Measurements from ENCODE around the gene ADIPOR2.
A peak's percentile ranks its signal among the peaks of the same experiment; 100 is the strongest.

Gene ADIPOR2

GRCh38 chr12:1776170-1776921 is 85.5 kb downstream of the ADIPOR2 start:
- peak; percentile 65 for DNase-seq (ENCODE audit: low spot score)

- peak; percentile 60 for DNase-seq (ENCODE audit: low spot score)
Measured at GRCh38 chr12:1777798-1778197, 86.9 kb downstream of the ADIPOR2 start.

- no peak for DNase-seq (ENCODE audit: low spot score)
Measured at GRCh38 chr12:1778911-1779310, 88.0 kb downstream of the ADIPOR2 start.

- no peak for DNase-seq (ENCODE audit: low spot score)
Measured at GRCh38 chr12:1779783-1780182, 88.9 kb downstream of the ADIPOR2 start.

GRCh38 chr12:1781772-1782171 is 90.9 kb downstream of the ADIPOR2 start:
- no peak for DNase-seq (ENCODE audit: low spot score)

- DNase-seq (ENCODE audit: low spot score): no peak
Measured at GRCh38 chr12:1782215-1782614, 91.3 kb downstream of the ADIPOR2 start.

GRCh38 chr12:1787714-1788113 is 96.8 kb downstream of the ADIPOR2 start:
- DNase-seq (ENCODE audit: low spot score): no peak

GRCh38 chr12:1790444-1790843 is 99.6 kb downstream of the ADIPOR2 start:
- DNase-seq (ENCODE audit: low spot score): no peak

- DNase-seq (ENCODE audit: low spot score): no peak
Measured at GRCh38 chr12:1791104-1791841, 100.4 kb downstream of the ADIPOR2 start.

- no peak for DNase-seq (ENCODE audit: low spot score)
Measured at GRCh38 chr12:1792406-1792805, 101.5 kb downstream of the ADIPOR2 start.

GRCh38 chr12:1793426-1794210 is 102.7 kb downstream of the ADIPOR2 start:
- no peak for DNase-seq (ENCODE audit: low spot score)

- DNase-seq (ENCODE audit: low spot score): no peak
Measured at GRCh38 chr12:1794440-1795090, 103.7 kb downstream of the ADIPOR2 start.

GRCh38 chr12:1795221-1795784 is 104.4 kb downstream of the ADIPOR2 start:
- DNase-seq (ENCODE audit: low spot score): no peak

GRCh38 chr12:1795785-1796514 is 105.1 kb downstream of the ADIPOR2 start:
- DNase-seq (ENCODE audit: low spot score): peak; percentile 92

- DNase-seq (ENCODE audit: low spot score): peak; percentile 27
Measured at GRCh38 chr12:1796515-1797010, 105.7 kb downstream of the ADIPOR2 start.

GRCh38 chr12:1797011-1797901 is 106.4 kb downstream of the ADIPOR2 start:
- DNase-seq (ENCODE audit: low spot score): peak; percentile 16

- no peak for DNase-seq (ENCODE audit: low spot score)
Measured at GRCh38 chr12:1797991-1798640, 107.2 kb downstream of the ADIPOR2 start.

- DNase-seq (ENCODE audit: low spot score): peak; percentile 4
Measured at GRCh38 chr12:1798641-1799020, 107.8 kb downstream of the ADIPOR2 start.
